HL-60 (cell line): ENCODE data around the gene EZH1.

Experiments
- CTCF ChIP-seq: IDR thresholded peaks from one replicate; pipeline ENCODE4 v1.5.1; 2011; ENCODE audit warnings: low read length, control low read depth, inconsistent platforms; ENCODE audit not compliant: insufficient read depth
- POLR2AphosphoS5 ChIP-seq: IDR thresholded peaks from 2 replicates; pipeline ENCODE4 v1.6.1; 2012; ENCODE audit warnings: low read depth

- TF ChIP-seq CTCF (no peak), POLR2AphosphoS5 (no peak)
These were observed 28.1 kb upstream of the EZH1 start for GRCh38 chr17:42772945-42773289.
